BE2C (cell line): Measurements from ENCODE around the gene TMC1.

Experiments used
- DNase-seq: peaks from one replicate; pipeline ENCODE4 v3.0.0-alpha.2; 2020
- H3K27me3 ChIP-seq: fragments of 250-450 bp; sonication (Bioruptor Pico); 2 replicates; pipeline ENCODE4 v1.5.1; 2020; ENCODE audit warnings: mild to moderate bottlenecking
- H3K36me3 ChIP-seq: fragments of 250-450 bp; sonication (Bioruptor Pico); 2 replicates; pipeline ENCODE4 v1.5.1; 2020; ENCODE audit warnings: mild to moderate bottlenecking
- H3K4me1 ChIP-seq: fragments of 250-450 bp; sonication (Bioruptor Pico); 2 replicates; pipeline ENCODE4 v1.5.1; 2020
- H3K4me3 ChIP-seq: 2 replicates; pipeline ENCODE4 v1.5.1; 2011; ENCODE audit warnings: low read depth, low read length
- H3K9me3 ChIP-seq: fragments of 250-450 bp; sonication (Bioruptor Pico); 2 replicates; pipeline ENCODE4 v1.5.1; 2020
- TF ChIP-seq, protein P1 (sequence below): IDR thresholded peaks from 2 replicates; pipeline ENCODE4 v1.5.1; 2012; ENCODE audit warnings: mild to moderate bottlenecking, low read depth, low read length

Gene TMC1

DNA sequence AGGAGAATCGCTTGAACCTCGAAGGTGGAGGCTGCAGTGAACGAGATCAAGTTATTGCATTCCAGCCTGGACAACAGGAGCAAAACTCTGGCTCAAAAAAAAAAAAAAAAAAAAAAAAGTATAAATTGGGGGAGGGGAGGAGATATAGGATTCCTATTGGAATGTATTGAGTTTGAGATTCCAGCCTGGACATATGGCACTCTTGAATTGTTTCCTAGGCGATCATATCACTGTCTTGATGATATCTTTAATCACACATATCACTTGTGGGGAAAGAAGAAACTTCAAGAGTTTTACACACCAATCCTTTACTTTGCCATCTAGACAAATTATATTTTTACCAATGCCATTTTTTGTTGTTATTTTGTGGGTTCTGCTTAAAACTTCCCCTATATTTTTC lies 42.4 kb downstream of the TMC1 start:
- H3K27me3 ChIP-seq: no peaks in the 10 kb centered on the region
- H3K36me3 ChIP-seq: no peaks in the 10 kb centered on the region
- no peaks in the 10 kb centered on the region for H3K4me1 ChIP-seq
- H3K9me3 ChIP-seq: no peaks in the 10 kb centered on the region
- TF ChIP-seq, protein P1, sequence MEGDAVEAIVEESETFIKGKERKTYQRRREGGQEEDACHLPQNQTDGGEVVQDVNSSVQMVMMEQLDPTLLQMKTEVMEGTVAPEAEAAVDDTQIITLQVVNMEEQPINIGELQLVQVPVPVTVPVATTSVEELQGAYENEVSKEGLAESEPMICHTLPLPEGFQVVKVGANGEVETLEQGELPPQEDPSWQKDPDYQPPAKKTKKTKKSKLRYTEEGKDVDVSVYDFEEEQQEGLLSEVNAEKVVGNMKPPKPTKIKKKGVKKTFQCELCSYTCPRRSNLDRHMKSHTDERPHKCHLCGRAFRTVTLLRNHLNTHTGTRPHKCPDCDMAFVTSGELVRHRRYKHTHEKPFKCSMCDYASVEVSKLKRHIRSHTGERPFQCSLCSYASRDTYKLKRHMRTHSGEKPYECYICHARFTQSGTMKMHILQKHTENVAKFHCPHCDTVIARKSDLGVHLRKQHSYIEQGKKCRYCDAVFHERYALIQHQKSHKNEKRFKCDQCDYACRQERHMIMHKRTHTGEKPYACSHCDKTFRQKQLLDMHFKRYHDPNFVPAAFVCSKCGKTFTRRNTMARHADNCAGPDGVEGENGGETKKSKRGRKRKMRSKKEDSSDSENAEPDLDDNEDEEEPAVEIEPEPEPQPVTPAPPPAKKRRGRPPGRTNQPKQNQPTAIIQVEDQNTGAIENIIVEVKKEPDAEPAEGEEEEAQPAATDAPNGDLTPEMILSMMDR: no peak
- H3K4me3 ChIP-seq: no peak overlapping the region
- DNase-seq: no peak

DNA sequence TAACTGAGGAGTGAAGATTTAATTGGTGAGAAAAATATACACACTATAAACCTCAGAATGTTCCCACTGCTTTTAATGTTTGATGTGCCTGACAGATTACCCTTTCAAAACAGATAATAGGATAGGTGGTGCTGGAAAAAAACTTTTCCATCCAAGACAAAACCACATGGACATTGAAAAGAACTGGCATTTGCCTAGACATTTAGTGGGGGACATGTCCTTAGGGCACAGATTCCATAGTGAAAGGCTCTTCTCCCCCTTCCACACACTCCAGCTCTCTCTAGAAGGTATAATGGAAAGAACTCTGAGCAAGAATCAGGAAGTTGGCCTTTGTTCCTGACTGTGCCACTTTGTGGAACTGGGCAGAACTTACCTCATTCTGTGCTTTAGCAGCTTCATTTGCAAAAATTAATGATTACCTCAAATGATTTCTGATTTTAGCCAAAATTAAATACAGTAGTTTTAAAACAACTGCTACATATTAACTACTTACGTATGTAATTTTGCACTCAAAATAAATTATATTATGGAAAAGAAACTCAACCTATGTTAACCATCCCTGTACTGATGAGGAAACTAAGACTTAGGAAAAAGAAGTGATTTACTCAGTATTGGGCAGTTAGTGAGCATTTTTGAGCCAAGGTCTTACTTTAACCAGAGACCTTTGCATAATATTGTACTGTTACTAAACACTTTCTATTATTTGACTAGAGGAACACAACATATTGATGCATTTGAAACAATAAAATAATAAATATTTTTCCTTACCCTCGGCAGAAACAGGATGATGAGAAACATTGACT lies 43.3 kb downstream of the TMC1 start:
- no peak overlapping the region for H3K4me3 ChIP-seq
- TF ChIP-seq, protein P1: no peak
- no peaks in the 10 kb centered on the region for H3K9me3 ChIP-seq
- no peaks in the 10 kb centered on the region for H3K4me1 ChIP-seq
- no peaks in the 10 kb centered on the region for H3K36me3 ChIP-seq
- H3K27me3 ChIP-seq: no peaks in the 10 kb centered on the region
- no peak for DNase-seq

DNA sequence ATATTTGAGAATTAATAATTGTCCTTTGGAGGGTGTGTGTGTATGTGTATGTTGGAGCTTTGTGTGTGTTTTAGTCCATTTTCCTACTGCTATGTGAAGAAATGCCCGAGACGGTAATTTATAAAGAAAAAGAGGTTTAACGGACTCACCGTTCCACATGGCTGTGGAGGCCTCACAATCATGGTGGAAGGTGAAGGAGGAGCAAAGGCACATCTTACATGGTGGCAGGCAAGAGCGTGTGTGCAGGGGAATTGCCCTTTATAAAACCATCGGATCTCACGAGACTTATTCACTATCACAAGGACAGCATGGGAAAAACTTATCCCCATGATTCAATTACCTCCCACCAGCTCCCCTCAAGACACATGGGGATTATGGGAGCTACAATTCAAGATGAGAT lies 44.1 kb downstream of the TMC1 start:
- TF ChIP-seq, protein P1: no peak
- Histone ChIP-seq H3K36me3 (no peaks in the 10 kb centered on the region), H3K4me3 (no peak overlapping the region), H3K27me3 (no peaks in the 10 kb centered on the region), H3K9me3 (no peaks in the 10 kb centered on the region), H3K4me1 (no peaks in the 10 kb centered on the region)
- DNase-seq: no peak

DNA sequence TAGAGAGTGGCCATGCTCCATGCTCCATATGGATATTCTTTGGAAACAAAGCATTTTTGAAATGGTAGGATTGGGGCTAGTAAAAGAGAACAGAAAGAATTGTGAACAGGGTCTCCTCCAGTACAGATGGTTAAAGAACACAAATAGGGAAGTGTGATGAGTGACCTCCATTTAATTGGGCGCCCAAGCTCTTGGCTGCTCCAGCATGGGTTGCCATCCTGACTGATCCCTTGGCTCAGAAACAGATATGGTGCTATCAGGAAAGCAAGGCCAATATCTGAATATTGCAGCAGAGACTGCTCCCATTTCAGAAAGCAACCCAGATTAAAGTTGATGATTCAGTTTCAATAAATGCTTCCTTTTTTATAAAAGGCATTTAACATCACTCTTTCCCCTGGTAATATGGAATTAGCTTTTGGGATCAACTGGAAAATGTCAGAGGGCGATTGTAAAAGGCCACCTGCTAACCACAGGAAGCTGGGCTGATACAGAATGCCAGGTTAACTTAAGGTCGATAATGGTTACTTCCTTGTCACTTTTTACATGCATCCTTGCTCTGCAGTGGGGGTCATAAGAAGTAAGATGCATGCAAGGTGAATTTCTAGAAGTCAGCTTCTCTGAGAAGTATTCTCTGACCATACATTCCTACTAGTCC lies 52.9 kb downstream of the TMC1 start:
- Histone ChIP-seq H3K9me3 (no peaks in the 10 kb centered on the region), H3K27me3 (no peaks in the 10 kb centered on the region), H3K4me1 (no peaks in the 10 kb centered on the region), H3K4me3 (no peak overlapping the region), H3K36me3 (no peaks in the 10 kb centered on the region)
- TF ChIP-seq, protein P1: no peak
- no peak for DNase-seq

DNA sequence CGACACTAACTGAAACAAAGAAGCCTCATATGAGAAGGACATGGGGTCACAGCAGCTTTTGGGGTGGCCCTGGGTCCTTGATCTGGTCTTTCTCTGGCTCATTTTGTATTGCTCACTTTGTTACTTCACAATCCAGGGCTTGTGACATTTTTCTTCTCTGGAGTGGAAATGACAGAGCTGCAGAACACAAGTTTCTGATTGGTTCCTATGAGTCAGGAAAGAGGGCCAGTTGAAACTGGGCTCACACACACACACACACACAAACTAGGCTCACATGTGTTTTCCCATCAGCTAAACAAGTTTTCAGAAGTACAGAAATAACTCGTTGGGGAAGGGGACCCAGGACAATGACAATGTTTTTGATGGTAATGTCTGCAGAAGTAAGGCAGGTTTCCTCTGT lies 54.3 kb downstream of the TMC1 start:
- H3K27me3 ChIP-seq: no peaks in the 10 kb centered on the region
- H3K9me3 ChIP-seq: no peaks in the 10 kb centered on the region
- H3K4me3 ChIP-seq: no peak overlapping the region
- H3K36me3 ChIP-seq: no peaks in the 10 kb centered on the region
- TF ChIP-seq, protein P1: no peak
- H3K4me1 ChIP-seq: no peaks in the 10 kb centered on the region
- DNase-seq: no peak

DNA sequence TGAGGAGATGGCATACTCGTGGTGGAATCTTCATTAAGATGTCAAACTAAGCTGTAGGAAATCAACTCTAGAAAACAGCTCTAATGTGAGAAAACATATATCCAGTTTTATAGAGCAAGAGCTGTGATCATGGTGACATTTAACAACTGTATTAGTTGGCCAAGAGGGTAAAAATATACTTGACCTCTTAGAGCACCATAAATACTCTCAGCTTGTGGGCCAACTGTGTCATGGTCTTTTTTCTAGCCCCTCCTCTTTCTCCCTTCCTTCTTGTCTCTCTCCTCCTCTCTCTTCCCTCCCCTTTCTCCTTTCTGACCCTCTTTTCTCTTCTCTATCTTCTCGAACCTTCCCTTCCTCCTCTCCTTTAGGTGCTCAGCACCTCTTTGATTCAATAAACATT lies 54.7 kb downstream of the TMC1 start:
- no peaks in the 10 kb centered on the region for H3K27me3 ChIP-seq
- no peak overlapping the region for H3K4me3 ChIP-seq
- H3K36me3 ChIP-seq: no peaks in the 10 kb centered on the region
- TF ChIP-seq, protein P1: no peak
- no peaks in the 10 kb centered on the region for H3K9me3 ChIP-seq
- H3K4me1 ChIP-seq: no peaks in the 10 kb centered on the region
- no peak for DNase-seq
